Activated CD4-positive, alpha-beta T cell treated with anti-CD3 and anti-CD28 coated beads for 48 hours (primary cell): ENCODE measurements around the gene LMBR1.
"Not testable (repeated sequence)": the region's sequence is repeated elsewhere in the genome, so short reads cannot be mapped to it uniquely, and the experiment has no call there.

Source experiments
- DNase-seq: peaks from one replicate; pipeline ENCODE4 v3.0.0-alpha.2; 2020

LMBR1 gene

DNA sequence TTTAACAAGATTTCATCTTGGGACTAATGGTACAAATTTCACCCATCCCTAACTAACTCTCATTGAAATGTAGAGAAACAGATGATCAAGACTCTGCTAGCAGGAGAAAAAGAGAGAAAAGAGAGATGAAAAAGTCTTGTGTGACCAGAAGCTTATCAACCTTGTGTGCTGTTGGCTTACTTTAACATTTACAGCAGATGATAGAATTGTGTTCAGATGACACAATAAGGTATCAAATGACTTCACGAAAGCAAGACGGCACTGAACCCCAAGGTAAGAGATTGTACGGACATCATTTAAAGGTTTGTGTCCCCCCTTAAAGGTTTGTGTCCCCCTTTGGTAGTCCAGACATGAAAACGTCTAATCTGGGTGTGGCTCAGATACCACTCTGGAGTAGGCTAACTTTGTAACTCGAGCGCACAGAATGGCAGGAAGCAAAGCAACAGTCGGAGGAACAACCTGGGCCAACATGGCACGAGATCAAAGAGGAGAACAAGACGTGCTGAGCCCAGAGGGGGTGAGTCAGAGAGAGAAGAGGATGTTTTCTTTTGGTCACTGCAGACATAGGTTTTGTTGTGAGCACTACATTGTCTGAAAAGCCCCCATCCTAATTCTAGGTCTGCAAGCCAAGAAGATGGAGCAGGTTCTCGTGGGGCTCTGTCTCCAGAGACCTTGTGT lies 10.4 kb upstream of the LMBR1 start:
- DNase-seq = peak; percentile 28

- DNase-seq = not testable (repeated sequence)
Measured at GRCh38 chr7:156900093-156900492, 7.1 kb upstream of the LMBR1 start.

- DNase-seq = no peak
Measured at GRCh38 chr7:156898938-156899337, 6.0 kb upstream of the LMBR1 start.

- DNase-seq = no peak
Measured at GRCh38 chr7:156897673-156898072, 4.7 kb upstream of the LMBR1 start.

- DNase-seq = no peak
Measured at GRCh38 chr7:156896388-156897022, 3.5 kb upstream of the LMBR1 start.

DNA sequence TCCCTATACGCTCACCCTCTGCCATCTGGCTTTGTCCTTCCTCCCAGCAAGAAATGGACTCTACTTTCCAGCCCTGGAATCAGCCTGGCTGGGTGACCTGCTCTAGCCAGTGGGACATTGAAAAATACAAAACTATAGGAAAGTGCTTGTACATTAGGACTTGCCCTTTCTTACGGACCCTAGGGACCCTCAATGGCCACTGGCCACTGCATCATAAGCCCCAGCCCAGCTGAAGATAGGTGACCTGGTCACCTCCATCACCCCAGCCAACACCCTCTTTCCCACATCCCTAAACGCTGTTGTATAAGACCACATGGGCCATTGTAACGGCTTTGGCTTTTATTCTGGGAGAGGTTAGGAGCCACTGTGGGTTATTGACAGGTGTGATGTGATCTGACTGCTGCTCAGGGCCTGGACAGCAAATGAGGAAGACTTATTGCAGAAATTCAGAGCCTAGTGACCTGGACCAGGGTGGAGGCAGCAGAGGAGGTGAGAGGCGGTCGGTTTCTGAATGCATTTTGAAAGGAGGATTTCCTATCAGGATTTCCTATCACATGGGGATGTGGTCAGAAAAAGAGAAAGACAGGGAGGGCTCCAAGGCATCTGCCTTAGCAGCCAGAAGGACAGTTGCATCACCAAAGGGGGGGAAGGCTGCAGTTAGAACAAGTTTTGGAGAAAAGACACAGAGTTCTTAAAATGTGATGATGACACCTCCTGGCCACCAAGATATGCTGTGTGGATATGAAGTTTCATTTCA lies 2.2 kb upstream of the LMBR1 start:
- no peak for DNase-seq

DNA sequence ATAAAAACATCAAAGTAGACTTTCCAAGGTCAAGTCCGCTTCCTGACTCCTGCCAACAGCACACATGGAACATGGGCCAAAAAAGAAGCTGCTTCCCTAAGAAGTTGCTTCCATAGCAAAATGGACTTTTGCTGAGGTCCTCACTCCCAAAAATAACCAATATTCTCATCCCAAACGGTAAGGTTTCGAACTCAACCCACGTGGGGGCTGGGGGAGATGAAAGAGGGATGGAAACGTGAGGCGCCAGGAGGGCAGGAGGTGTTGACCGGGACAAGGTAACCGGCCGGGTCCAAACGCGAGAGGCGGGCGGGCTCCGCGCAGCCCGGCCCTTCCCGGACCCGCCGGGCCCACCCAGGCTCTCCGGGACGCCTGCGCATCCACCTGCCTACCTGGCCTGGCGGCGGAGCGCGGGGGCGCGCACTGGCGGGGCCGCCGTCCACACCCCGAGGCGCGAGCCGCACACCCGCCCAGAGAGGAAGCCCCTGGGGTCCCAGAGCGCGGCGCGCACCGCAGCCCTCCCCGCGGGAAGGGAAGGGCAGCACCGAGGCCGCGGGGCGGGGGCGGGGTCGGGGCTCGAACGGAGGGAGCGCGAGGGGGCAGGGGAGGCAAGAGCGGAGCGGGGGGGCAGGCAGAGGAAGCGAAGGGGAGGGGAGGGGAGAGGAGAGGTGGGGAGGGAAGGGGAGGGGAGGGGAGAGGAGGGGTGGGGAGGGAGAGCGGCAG lies 742 bp downstream of the LMBR1 start:
- peak; percentile 70 for DNase-seq

DNA sequence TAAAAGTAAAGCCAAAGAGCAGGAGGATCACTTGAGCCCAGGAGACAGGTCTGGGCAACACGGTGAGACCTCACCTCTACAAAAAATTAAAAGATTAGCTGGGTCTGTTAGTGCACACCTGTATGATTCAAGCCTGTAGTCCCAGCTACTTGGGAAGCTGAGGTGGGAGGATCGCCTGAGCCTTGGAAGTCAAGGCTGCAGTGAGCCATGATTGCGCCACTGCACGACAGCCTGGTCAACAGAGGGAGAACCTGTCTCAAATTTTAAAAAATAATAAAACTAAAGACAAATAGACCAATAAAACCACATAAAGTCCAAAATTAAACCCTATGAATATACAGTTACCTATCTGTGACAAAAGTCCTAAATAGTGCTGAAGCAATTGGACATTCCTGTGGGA lies 3.2 kb downstream of the LMBR1 start:
- DNase-seq = no peak

- DNase-seq = no peak
Measured at GRCh38 chr7:156889089-156889488, 3.9 kb downstream of the LMBR1 start.

- DNase-seq = no peak
Measured at GRCh38 chr7:156886020-156886795, 6.8 kb downstream of the LMBR1 start.

DNA sequence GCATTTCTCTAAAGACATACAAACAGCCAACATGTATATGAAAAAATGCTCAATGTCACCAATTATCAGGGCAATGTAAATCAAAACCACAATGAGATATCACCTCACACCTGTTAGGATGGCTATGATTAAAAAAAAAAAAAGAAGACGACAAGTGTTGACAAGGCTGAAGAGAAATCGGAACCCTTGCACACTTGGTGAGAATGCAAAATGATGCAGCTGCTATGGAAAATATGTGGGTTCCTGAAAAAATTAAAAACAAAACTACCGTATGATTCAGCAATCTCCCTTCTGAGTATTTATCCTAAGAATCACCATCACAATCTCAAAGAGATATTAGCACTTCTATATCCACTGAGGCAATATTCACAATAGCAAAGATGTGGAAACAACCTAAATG lies 11.3 kb downstream of the LMBR1 start:
- DNase-seq = no peak

DNA sequence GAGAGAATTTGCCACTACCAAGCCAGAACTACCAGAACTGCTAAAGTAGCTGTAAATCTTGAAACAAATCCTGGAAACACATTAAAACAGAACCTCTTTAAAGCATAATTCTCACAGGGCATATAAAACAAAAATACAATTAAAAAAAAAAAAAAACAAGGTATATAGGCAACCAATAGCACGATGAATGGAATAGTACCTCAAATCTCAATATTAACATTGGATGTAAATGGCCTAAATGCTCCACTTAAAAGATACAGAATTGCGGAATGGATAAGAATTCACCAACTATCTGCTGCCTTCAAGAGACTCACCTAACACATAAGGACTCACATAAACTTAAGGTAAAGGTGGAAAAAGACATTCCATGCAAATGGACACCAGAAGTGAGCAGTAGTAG lies 17.2 kb downstream of the LMBR1 start:
- no peak for DNase-seq

- not testable (repeated sequence) for DNase-seq
Measured at GRCh38 chr7:156868363-156868762, 24.6 kb downstream of the LMBR1 start.

- DNase-seq = no peak
Measured at GRCh38 chr7:156865493-156865892, 27.5 kb downstream of the LMBR1 start.

DNA sequence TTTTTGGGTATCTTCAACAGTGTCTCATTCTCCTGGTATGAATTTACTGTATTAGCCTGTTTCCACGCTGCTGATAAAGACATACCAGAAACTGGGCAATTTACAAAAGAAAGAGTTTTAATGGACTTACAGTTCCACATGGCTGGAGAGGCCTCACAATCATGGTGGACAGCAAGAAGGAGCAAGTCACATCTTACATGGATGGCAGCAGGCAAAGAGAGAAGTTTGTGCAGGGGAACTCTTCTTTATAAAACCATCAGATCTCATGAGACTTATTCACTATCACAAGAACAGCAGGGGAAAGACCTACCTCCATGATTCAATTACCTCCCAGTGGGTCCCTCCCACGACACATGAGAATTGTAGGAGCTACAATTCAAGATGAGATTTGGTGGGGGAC lies 31.0 kb downstream of the LMBR1 start:
- not testable (repeated sequence) for DNase-seq

GRCh38 chr7:156861212-156861611 lies 31.8 kb downstream of the LMBR1 start:
- no peak for DNase-seq

DNA sequence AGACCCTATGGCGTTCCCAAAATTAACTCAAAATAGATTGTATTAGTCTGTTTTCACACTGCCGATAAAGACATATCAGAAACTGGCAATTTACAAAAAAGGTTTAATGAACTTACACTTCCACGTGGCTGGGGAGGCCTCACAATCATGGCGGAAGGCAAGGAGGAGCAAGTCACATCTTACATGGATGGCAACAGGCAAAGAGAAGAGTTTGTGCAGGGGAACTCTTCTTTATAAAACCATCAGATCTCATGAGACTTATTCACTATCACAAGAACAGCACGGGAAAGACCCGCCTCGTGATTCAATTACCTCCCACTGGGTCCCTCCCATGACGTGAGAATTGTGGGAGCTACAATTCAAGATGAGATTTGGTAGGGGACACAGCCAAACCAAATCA lies 32.9 kb downstream of the LMBR1 start:
- DNase-seq = not testable (repeated sequence)

- DNase-seq = no peak
Measured at GRCh38 chr7:156858523-156858922, 34.5 kb downstream of the LMBR1 start.

DNA sequence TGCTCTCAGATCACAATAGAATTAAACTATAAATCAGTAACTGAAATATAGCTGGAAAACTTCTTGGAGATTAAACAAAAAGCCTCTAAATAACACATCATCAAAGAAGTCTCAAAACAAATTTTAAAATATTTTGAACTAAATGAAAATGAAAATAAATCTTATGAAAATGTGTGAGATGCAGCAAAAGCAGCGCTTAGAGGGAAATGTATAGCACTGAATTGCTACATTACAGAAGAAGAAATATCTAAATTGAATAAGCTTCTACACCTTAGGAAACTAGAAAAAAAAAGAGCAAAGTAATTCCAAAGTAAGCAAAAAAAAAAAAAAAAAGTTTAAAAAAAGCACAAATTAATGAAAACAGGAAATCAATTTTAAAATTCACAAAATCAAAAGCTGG lies 35.2 kb downstream of the LMBR1 start:
- no peak for DNase-seq

DNA sequence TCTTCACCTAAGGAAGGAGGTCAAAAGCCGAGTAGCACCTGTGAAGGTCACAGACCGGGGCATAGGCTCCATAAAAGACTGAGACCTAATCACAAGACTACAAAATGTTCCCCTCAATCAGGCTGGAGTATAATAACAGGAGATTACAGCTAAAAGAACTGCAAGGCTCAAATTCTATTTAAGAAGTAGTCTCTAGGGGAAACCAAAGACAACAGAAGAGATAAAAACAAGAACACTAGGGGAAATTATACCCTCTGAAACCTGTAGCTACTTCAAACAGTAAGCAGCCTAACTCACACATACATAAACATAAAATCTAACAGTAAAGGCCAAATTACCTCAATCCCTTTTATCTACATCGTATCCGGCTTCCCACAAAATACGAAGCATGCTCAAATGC lies 38.3 kb downstream of the LMBR1 start:
- DNase-seq = no peak

- no peak for DNase-seq
Measured at GRCh38 chr7:156848979-156849378, 44.0 kb downstream of the LMBR1 start.

DNA sequence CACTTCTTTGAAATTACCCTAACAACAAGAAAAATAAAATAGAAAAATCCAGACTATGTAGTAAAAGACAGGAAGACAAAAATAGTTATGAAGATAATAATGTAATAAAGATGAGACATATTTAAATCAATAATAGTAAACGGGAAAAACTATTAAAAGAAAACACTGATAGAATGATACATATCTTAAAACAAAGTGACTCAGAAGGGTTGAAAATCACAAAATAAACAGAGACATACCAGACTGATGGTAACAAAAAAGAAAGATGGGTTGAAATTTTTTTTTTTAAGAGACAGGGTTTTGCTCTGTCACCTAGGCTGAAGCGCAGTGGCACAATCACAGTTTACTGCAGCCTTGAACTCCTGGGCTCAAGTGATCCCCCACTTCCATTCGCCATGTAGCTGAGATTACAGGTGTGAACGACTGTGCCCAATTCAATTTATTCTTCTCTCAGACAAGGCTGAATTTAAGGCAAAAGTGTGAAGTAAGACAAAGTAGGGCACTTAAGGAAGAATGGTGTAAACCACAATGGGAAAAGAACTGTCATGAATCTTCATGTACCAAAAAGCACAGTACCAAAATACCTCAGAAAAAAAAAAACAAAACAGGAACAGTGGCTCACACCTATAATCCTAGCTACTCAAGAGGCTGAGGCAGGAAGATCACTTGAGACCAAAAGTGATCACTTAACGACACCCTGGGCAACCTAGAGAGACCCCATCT lies 47.4 kb downstream of the LMBR1 start:
- DNase-seq = no peak
